Effector memory CD4-positive, alpha-beta T cell (primary cell): ENCODE results near the gene IRF1.

Experiments
- DNase-seq, 3 donors: peaks; one replicate each; pipeline ENCODE4 v3.0.0-alpha.2; 2020
- H3K27ac ChIP-seq: 2 replicates; pipeline ENCODE4 v1.7.0; 2013; ENCODE audit warnings: mild to moderate bottlenecking, low read length, moderate library complexity; ENCODE audit not compliant: insufficient read depth, poor library complexity, severe bottlenecking
- H3K27me3 ChIP-seq: replicated peaks from 2 replicates; pipeline ENCODE4 v1.7.0; 2013; ENCODE audit warnings: mild to moderate bottlenecking, low read length; ENCODE audit not compliant: insufficient read depth, control insufficient read depth, poor library complexity, severe bottlenecking
- H3K36me3 ChIP-seq: 2 replicates; pipeline ENCODE4 v1.7.0; 2013; ENCODE audit warnings: mild to moderate bottlenecking, low read length, moderate library complexity; ENCODE audit not compliant: control insufficient read depth, insufficient read depth
- H3K4me1 ChIP-seq: 2 replicates; pipeline ENCODE4 v1.7.0; 2013; ENCODE audit warnings: low read length, mild to moderate bottlenecking; ENCODE audit not compliant: control insufficient read depth, insufficient read depth, poor library complexity, severe bottlenecking
- H3K4me3 ChIP-seq: 2 replicates; pipeline ENCODE4 v1.7.0; 2013; ENCODE audit warnings: low read length, low read depth, mild to moderate bottlenecking; ENCODE audit not compliant: insufficient read depth, poor library complexity, severe bottlenecking
- H3K9me3 ChIP-seq: 2 replicates; pipeline ENCODE4 v1.7.0; 2013; ENCODE audit warnings: mild to moderate bottlenecking, low read length, moderate library complexity; ENCODE audit not compliant: control insufficient read depth

The IRF1 gene

GRCh38 chr5:132493821-132494220 lies 3.2 kb upstream of the IRF1 start:
- Histone ChIP-seq H3K27ac (peak overlapping the region; percentile 100), H3K27me3 (no peaks in the 10 kb centered on the region), H3K4me3 (no peak overlapping the region), H3K9me3 (no peaks in the 10 kb centered on the region), H3K36me3 (peaks cover 12% of the 10 kb centered on the region), H3K4me1 (peaks cover 60% of the 10 kb centered on the region)
- DNase-seq = no peak

GRCh38 chr5:132493241-132493640 lies 2.7 kb upstream of the IRF1 start:
- H3K4me3 ChIP-seq = no peak overlapping the region
- H3K4me1 ChIP-seq = peaks cover 64% of the 10 kb centered on the region
- peak overlapping the region; percentile 100 for H3K27ac ChIP-seq
- H3K27me3 ChIP-seq = no peaks in the 10 kb centered on the region
- no peaks in the 10 kb centered on the region for H3K9me3 ChIP-seq
- no peak for DNase-seq
- H3K36me3 ChIP-seq = peaks cover 18% of the 10 kb centered on the region

DNA sequence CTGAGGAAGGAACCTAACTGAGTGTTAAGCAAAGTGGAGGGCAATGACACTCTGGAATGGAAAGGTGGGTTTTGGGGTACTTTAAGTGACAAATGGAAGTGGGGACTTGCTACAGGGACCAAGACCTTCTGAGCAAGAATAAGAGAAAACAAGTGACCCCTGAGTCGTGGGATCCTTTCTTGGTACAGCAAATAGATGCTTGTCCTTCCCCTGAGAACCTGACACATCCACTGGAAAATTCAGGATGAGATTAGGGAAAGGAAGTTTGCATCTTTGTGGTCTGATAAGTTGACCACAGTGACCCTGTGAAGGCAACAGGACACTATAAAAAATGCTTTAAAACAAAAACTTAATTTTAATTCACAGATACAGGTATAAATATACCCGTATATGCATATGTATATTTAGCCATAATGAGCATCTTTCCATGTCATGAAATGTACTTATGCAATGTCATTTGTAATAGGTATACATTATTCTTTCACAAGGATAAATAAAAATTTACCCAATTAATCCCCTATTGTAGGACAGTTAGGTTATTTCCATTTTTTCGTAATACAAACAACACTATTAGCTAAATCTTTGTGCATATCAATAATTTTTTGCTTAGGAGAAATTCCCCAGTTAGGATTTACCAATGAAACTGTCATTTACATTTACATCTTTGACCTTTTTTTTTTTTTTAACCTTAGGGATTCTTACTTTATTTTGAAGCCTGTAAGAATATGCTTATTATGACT lies 2.0 kb upstream of the IRF1 start:
- peak overlapping the region; percentile 8 for H3K4me3 ChIP-seq
- peak overlapping the region; percentile 100 for H3K27ac ChIP-seq
- H3K27me3 ChIP-seq = no peaks in the 10 kb centered on the region
- H3K9me3 ChIP-seq = no peaks in the 10 kb centered on the region
- peaks cover 25% of the 10 kb centered on the region for H3K36me3 ChIP-seq
- DNase-seq = no peak
- H3K4me1 ChIP-seq = peaks cover 70% of the 10 kb centered on the region

DNA sequence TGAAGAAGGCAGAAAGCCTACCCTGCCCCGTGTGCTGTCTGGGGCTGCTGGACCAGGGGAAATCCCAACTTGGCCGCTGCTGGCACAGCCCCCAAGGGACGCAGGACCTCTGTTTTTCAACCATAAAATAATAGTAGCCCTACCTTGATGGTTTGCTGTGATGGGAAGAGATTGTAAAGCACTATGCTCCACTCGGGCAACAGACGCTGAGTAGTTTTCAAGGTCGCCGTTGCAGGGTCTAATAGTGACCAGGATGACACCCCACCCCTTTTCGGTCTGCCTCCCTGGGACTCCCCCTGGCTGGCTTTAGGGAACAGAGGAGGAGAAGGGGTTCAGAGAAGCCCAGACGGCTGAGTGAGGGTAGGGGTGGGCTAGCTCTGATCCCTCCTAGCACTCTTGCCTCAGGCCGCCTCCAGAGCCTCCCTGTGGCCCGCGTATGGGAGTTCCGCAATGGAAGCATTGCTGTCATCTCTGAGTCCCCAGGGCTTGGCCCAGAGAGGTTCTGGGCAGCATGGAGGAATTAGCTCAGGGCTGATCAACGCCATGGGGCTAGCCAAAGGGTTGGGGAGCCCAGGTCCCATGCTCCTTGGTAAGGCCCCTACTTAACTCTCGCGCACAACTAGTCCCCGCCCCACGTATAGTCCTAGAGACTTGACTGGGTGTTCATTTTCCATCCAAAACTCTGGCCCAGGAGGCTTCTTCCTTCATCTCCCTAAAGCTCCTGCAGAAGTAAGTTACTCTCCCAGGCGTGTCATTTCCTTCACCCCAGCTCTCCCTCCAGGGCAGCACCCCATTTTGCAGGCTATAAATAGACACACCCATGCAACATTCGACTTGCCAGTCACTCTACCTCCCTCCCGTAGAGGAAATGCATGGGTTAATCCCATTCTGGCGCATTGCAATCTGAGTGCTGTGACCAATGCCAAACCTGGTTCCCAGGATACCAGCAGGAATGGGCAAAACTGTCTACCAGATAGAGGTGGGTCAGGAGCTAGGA lies 1.1 kb upstream of the IRF1 start:
- peak in 2 of 3 donors; percentile 29 to 41 for DNase-seq
- Histone ChIP-seq H3K27me3 (no peaks in the 10 kb centered on the region), H3K36me3 (peaks cover 34% of the 10 kb centered on the region), H3K9me3 (no peaks in the 10 kb centered on the region), H3K27ac (peak overlapping the region; percentile 100), H3K4me1 (peaks cover 70% of the 10 kb centered on the region), H3K4me3 (peak overlapping the region; percentile 97)

DNA sequence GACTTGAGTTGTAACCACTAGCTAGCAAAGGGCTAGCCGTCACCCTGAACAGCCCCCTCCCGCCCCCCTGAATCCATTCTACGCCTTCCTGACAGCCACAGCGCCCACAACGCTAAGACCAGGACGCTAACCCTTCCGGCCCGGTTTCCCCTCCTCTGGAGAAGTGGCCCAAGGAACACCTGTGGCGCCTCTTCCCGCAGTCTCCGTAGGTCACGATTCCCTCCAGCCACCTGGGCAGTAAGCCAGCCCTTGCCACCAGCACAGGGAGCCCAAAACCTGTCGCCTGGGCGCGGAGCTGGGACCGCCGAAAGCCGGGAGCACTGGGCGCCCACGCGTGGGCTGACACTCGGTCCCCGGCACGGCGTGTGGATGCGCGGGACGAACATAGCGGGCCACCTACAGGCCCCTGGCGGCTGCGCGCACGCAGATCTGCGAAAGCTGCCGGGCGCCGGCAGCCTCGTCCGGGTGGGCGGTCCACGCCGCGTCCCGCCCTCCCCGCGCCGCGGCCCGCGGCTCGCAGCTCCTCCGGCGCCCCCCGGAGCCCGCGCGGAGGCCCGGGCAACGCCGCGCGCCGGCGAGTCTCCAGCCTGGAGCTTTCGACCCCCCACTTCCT lies 596 bp downstream of the IRF1 start:
- no peak for DNase-seq
- H3K4me1 ChIP-seq = peaks cover 73% of the 10 kb centered on the region

GRCh38 chr5:132489051-132489770 lies 1.4 kb downstream of the IRF1 start:
- H3K27me3 ChIP-seq = no peaks in the 10 kb centered on the region
- H3K9me3 ChIP-seq = no peaks in the 10 kb centered on the region
- peaks cover 57% of the 10 kb centered on the region for H3K36me3 ChIP-seq
- peak in 1 of 3 donors; percentile 0 for DNase-seq
- peak overlapping the region; percentile 97 for H3K4me3 ChIP-seq
- H3K4me1 ChIP-seq = peaks cover 65% of the 10 kb centered on the region
- H3K27ac ChIP-seq = peak overlapping the region; percentile 100

More for the DNA sequence above, 596 bp downstream of the IRF1 start:
- Histone ChIP-seq H3K9me3 (no peaks in the 10 kb centered on the region), H3K27me3 (no peaks in the 10 kb centered on the region), H3K27ac (peak overlapping the region; percentile 100), H3K36me3 (peaks cover 51% of the 10 kb centered on the region), H3K4me3 (peak overlapping the region; percentile 97)

DNA sequence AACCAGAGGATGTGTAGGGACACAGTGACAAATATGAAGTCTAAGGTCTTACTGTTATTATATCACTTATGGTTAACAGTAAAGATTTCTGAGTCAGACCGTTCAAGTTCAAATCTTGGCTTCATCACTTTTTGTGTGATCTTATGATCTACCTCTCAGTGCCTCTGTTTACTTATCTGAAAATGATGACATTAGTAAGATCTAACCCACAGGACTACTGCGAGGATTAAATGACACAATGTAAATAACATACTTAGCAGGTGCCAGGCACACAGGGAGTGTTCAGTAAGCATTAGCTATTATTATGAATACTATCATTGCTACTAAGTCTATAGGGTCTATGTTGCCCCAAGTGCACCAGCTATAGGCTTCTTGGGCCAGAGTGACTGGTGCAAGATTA lies 2.0 kb downstream of the IRF1 start:
- no peak for DNase-seq
- Histone ChIP-seq H3K36me3 (peaks cover 63% of the 10 kb centered on the region), H3K27ac (peak overlapping the region; percentile 100), H3K9me3 (no peaks in the 10 kb centered on the region), H3K4me3 (peak overlapping the region; percentile 97), H3K4me1 (peaks cover 59% of the 10 kb centered on the region), H3K27me3 (no peaks in the 10 kb centered on the region)

- H3K4me3 ChIP-seq = peak overlapping the region; percentile 97
- H3K27ac ChIP-seq = peak overlapping the region; percentile 100
- H3K36me3 ChIP-seq = peaks cover 69% of the 10 kb centered on the region
- H3K27me3 ChIP-seq = no peaks in the 10 kb centered on the region
- peak in 1 of 3 donors; percentile 1 for DNase-seq
- peaks cover 53% of the 10 kb centered on the region for H3K4me1 ChIP-seq
- H3K9me3 ChIP-seq = no peaks in the 10 kb centered on the region
Measured at GRCh38 chr5:132487841-132488555, 2.6 kb downstream of the IRF1 start.

GRCh38 chr5:132487095-132487428 lies 3.5 kb downstream of the IRF1 start:
- peaks cover 74% of the 10 kb centered on the region for H3K36me3 ChIP-seq
- peaks cover 47% of the 10 kb centered on the region for H3K4me1 ChIP-seq
- H3K27ac ChIP-seq = peak overlapping the region; percentile 100
- no peaks in the 10 kb centered on the region for H3K27me3 ChIP-seq
- no peaks in the 10 kb centered on the region for H3K9me3 ChIP-seq
- DNase-seq = peak in 1 of 3 donors; percentile 0
- H3K4me3 ChIP-seq = peak overlapping the region; percentile 97
